HepG2 (cell line): Measurements from ENCODE around the gene EAF1. TPM values are rescaled to one million over a fixed set of nuclear protein-coding genes. Genes with fewer than 3 reads are reported as not detected.

Experiments
- ATAC-seq: fragments of 200-7000 bp; cut with Tn5 transposase; 3 replicates; pipeline ENCODE4 v1.9.1; 2020; ENCODE audit warnings: mild to moderate bottlenecking, moderate library complexity
- BruUV-seq: library from RNA; stranded (reverse); fragments of 400-500 nt; replicated peaks from 2 replicates; lab custom pipeline; 2021; lab: Mats Ljungman, UMichigan
- CTCF ChIA-PET: fragments of 300-600 bp; formaldehyde crosslinking; extraction: SDS; loops from one replicate; lab custom pipeline; 2021; ENCODE audit warnings: low total read pairs, inconsistent platforms, low intra/inter-chr PET ratio; lab: Yijun Ruan, JAX
- POLR2A ChIA-PET: fragments of 350-600 bp; sonication (Branson Sonifier 250); formaldehyde crosslinking; loops from one replicate; lab custom pipeline; 2020; ENCODE audit warnings: antibody characterized with exemption, inconsistent platforms; lab: Yijun Ruan, JAX
- DNase-seq: peaks from one replicate; pipeline ENCODE4 v3.0.0-alpha.2; 2015; ENCODE audit warnings: low spot score
- FAIRE-seq: peaks from 3 replicates; lab custom pipeline; 2011; peaks lifted over from hg19 to GRCh38; lab: Jason Lieb, UNC
- H2AFZ ChIP-seq: one replicate; pipeline ENCODE4 v1.6.1; 2011; ENCODE audit warnings: low read length, inconsistent platforms
- H3K27ac ChIP-seq: fragments of 300-600 bp; 3 replicates; pipeline ENCODE4 v1.8.0; 2011; ENCODE audit warnings: mixed run types, mild to moderate bottlenecking, mixed read lengths, low read length, inconsistent platforms; ENCODE audit not compliant: insufficient read depth; ENCODE audit errors: extremely low read length
- H3K27me3 ChIP-seq, 2 experiments: fragments of 200-600 bp in 1 of 2; 2 replicates in 1 of 2; 3 replicates in 1 of 2; pipeline versions ENCODE4 v1.6.0 to v1.8.0; 2011; ENCODE audit warnings: low read length in 2 of 2, mild to moderate bottlenecking in 2 of 2, moderate library complexity in 2 of 2, inconsistent platforms in 1 of 2; ENCODE audit not compliant: insufficient read depth in 2 of 2, control insufficient read depth in 1 of 2
- H3K36me3 ChIP-seq, 2 experiments: fragments of 200-600 bp in 1 of 2; replicated peaks in 1 of 2; 2 replicates in 1 of 2; 3 replicates in 1 of 2; pipeline versions ENCODE4 v1.5.1 to v1.8.0; 2011; ENCODE audit warnings: low read length in 2 of 2, inconsistent platforms in 1 of 2; ENCODE audit not compliant: insufficient read depth in 2 of 2, control insufficient read depth in 1 of 2
- H3K4me1 ChIP-seq: 2 replicates; pipeline ENCODE4 v1.5.1; 2012; ENCODE audit warnings: low read length, inconsistent platforms; ENCODE audit not compliant: insufficient read depth
- H3K4me2 ChIP-seq: 2 replicates; pipeline ENCODE4 v1.6.0; 2011; ENCODE audit warnings: low read depth, low read length, inconsistent platforms
- H3K4me3 ChIP-seq, 3 experiments: fragments of 200-600 bp in 1 of 3; sonication (generic), shearing (Covaris generic) in 1 of 3; replicated peaks in 1 of 3; 2 replicates each; pipeline ENCODE4 v1.5.1; 2011 to 2016; ENCODE audit warnings: low read length in 3 of 3, inconsistent platforms in 2 of 3, low read depth in 2 of 3, mild to moderate bottlenecking in 2 of 3, control low read depth in 1 of 3, mixed read lengths in 1 of 3; ENCODE audit not compliant: insufficient read depth in 1 of 3
- H3K79me2 ChIP-seq: one replicate; pipeline ENCODE4 v1.6.1; 2011; ENCODE audit warnings: low read length, inconsistent platforms; ENCODE audit not compliant: insufficient read depth
- H3K9ac ChIP-seq: 2 replicates; pipeline ENCODE4 v1.6.0; 2011; ENCODE audit warnings: mild to moderate bottlenecking, low read depth, low read length, inconsistent platforms; ENCODE audit not compliant: insufficient read depth
- H3K9me3 ChIP-seq: 2 replicates; pipeline ENCODE4 v1.5.1; 2012; ENCODE audit warnings: mild to moderate bottlenecking, low read length
- H4K20me1 ChIP-seq: 2 replicates; pipeline ENCODE4 v1.6.0; 2011; ENCODE audit warnings: inconsistent platforms, mild to moderate bottlenecking, low read length, moderate library complexity; ENCODE audit not compliant: insufficient read depth
- ADNP ChIP-seq: sonication (generic); formaldehyde crosslinking; IDR thresholded peaks from 2 replicates; pipeline ENCODE4 v1.4.0; 2020; ENCODE audit warnings: missing genetic modification reagents
- BCL6 ChIP-seq: IDR thresholded peaks from 2 replicates; pipeline ENCODE4 v1.6.1; 2016; ENCODE audit warnings: missing genetic modification reagents, missing compliant biosample characterization
- ELF3 ChIP-seq: IDR thresholded peaks from 2 replicates; pipeline ENCODE4 v1.6.1; 2016; ENCODE audit warnings: missing genetic modification reagents, missing compliant biosample characterization
- FOSL2 ChIP-seq: sonication (generic); formaldehyde crosslinking; IDR thresholded peaks from 2 replicates; pipeline ENCODE4 v1.4.0; 2020; ENCODE audit warnings: missing genetic modification reagents
- GABPA ChIP-seq, 2 experiments: IDR thresholded peaks; 2 replicates each; pipeline ENCODE4 v1.6.1; 2011 to 2016; ENCODE audit warnings: low read depth in 2 of 2, low read length in 1 of 2, missing biosample characterization in 1 of 2, missing genetic modification characterization in 1 of 2
- GATAD1 ChIP-seq: IDR thresholded peaks from 2 replicates; pipeline ENCODE4 v1.6.1; 2016; ENCODE audit warnings: missing genetic modification reagents, missing compliant biosample characterization
- HCFC1 ChIP-seq: fragments of 150-350 bp; IDR thresholded peaks from 2 replicates; pipeline ENCODE4 v1.6.1; 2014; ENCODE audit warnings: low read depth, low read length
- LCORL ChIP-seq, 2 experiments: fragments of 450-650 bp in 1 of 2; sonication (generic) in 1 of 2; formaldehyde crosslinking in 1 of 2; IDR thresholded peaks; 2 replicates each; pipeline versions ENCODE4 v1.5.0 to v1.6.1; 2017 to 2020; ENCODE audit warnings: antibody characterized with exemption in 1 of 2, missing genetic modification reagents in 1 of 2
- NAIF1 ChIP-seq: sonication (generic); formaldehyde crosslinking; IDR thresholded peaks from 2 replicates; pipeline ENCODE4 v1.5.0; 2020; ENCODE audit warnings: mild to moderate bottlenecking, missing genetic modification reagents, borderline replicate concordance
- SIN3A ChIP-seq: IDR thresholded peaks from 2 replicates; pipeline ENCODE4 v1.6.1; 2011; ENCODE audit warnings: low read depth, mild to moderate bottlenecking, control low read depth, low read length, borderline replicate concordance
- SP1 ChIP-seq, 2 experiments: fragments of 450-650 bp in 1 of 2; sonication (generic) in 1 of 2; formaldehyde crosslinking in 1 of 2; IDR thresholded peaks; 2 replicates each; pipeline versions ENCODE4 v1.4.0 to v1.6.1; 2016 to 2020; ENCODE audit warnings: missing genetic modification reagents in 1 of 2
- TSC22D2 ChIP-seq: sonication (generic); formaldehyde crosslinking; IDR thresholded peaks from 2 replicates; pipeline ENCODE4 v1.5.1; 2020; ENCODE audit warnings: missing genetic modification reagents, mild to moderate bottlenecking, borderline replicate concordance
- ZNF124 ChIP-seq: sonication (generic); formaldehyde crosslinking; IDR thresholded peaks from 2 replicates; pipeline ENCODE4 v1.4.0; 2020; ENCODE audit warnings: missing genetic modification reagents
- ZNF496 ChIP-seq: sonication (generic); formaldehyde crosslinking; IDR thresholded peaks from 2 replicates; pipeline ENCODE4 v1.8.1; 2023; ENCODE audit warnings: mild to moderate bottlenecking, moderate library complexity, missing genetic modification reagents; ENCODE audit not compliant: insufficient replicate concordance
- ZNF562 ChIP-seq: sonication (generic); formaldehyde crosslinking; IDR thresholded peaks from 2 replicates; pipeline ENCODE4 v1.8.0; 2022; ENCODE audit warnings: missing genetic modification reagents, borderline replicate concordance
- WGBS: methylation state at CpG from one replicate; pipeline ENCODE4 v1.1.6; 2017; ENCODE audit warnings: low lambda C conversion rate; 5-methylcytosine and 5-hydroxymethylcytosine counted together
- in situ Hi-C: cut with HindIII; loops from 2 replicates; pipeline ENCODE4 v1.10.0; 2017; ENCODE audit warnings: low pct_unique_long_range_greater_than_20kb; ENCODE audit not compliant: extremely low pct_ligation_motif_present
- intact Hi-C: fragments of 100-400 bp; cut with micrococcal nuclease; formaldehyde crosslinking; loops from one replicate; pipeline ENCODE4 v1.10.0; 2022; ENCODE audit not compliant: unreplicated experiment
- polyA plus RNA-seq, 8 experiments: library from polyadenylated mRNA; depleted of rRNA in 3 of 8; stranded (reverse) in 7 of 8; unstranded in 1 of 8; fragments of >200 nt; fragmentation: Illumina TruSeq in 4 of 8; extraction: Trizol in 4 of 8; gene quantifications; 2 replicates each; pipeline versions ENCODE4 v1.2.1 to v1.2.3, GENCODE V29; 2011 to 2016; ENCODE audit warnings: low read depth in 4 of 8, missing spikeins in 1 of 8, mixed read lengths in 1 of 8; ENCODE audit not compliant: insufficient read depth in 1 of 8
- total RNA-seq, 5 experiments: library from RNA; depleted of rRNA; stranded (reverse); fragments of >200 nt; fragmentation: Illumina TruSeq; extraction: Trizol; gene quantifications; 2 replicates each; pipeline ENCODE4 v1.2.3, GENCODE V29; 2016; ENCODE audit warnings: low read depth in 1 of 5
- TF ChIP-seq, protein P1 (sequence below): sonication (generic); formaldehyde crosslinking; IDR thresholded peaks from 2 replicates; pipeline ENCODE4 v1.5.1; 2020; ENCODE audit warnings: missing genetic modification reagents, mild to moderate bottlenecking, borderline replicate concordance
- TF ChIP-seq, protein P2 (sequence below): sonication (generic); formaldehyde crosslinking; conservative IDR thresholded peaks from 2 replicates; pipeline ENCODE4 v1.4.0; 2020; ENCODE audit warnings: missing genetic modification reagents
- TF ChIP-seq, protein P3 (sequence below): sonication (generic); formaldehyde crosslinking; conservative IDR thresholded peaks from 2 replicates; pipeline ENCODE4 v1.8.0; 2022; ENCODE audit warnings: low read depth, missing genetic modification reagents

The EAF1 gene
- total and polyA plus RNA-seq, 2 of the 13 experiments (the other 11 are each of a cell fraction or from before 2014, with no cell fraction given) = 8.1 to 30.0 TPM

DNA sequence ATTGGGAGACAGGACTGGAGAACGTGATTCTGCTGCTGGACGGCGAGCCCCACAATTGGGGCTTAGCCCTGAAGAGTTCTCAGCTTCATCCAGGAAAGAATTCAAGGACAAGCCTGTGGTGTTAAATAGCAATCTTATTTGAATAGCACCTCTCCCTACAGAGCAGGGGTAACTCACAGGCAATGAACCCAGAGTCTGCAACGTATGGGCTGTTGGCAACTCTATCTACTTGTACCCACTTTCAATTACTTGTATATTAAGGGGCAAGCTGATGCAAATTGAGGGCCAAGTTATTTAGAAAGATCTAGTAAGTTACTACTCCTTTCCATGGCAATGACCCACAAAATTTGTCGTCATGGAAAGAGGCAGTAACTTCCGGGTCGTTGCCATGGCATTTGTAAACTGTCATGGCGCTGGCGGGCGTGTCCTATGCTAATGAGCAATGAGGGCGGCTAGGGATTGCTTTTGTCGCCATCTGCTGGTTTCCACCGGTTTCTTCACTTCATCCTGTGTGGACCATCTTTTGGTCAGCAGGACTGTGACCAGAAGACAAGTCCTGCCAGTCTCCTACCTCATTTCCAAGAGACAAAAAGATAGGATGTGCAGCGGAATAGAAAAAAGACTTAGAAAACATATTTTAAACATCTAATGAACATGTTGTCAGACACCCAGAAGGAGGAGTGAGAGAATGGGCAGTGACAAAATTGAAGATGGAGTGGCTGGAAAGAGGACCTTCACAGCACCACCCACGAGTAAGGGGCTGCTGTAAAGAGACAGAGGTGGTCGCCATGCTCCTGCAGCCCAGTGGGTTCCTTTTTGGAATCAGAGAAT is 49.2 kb upstream of the EAF1 start:
- H3K27ac ChIP-seq = peak overlapping the region; percentile 25
- H2AFZ ChIP-seq = peak overlapping the region; percentile 95
- peak overlapping the region; percentile 12; the same call in 1 of the 2 replicates for H3K9ac ChIP-seq
- H3K36me3 ChIP-seq = no peaks in the 10 kb centered on the region
- H3K4me3 ChIP-seq = peak overlapping the region; percentile 42 to 59 (median 51); a peak in 5 of 6 replicates
- peak overlapping the region; percentile 74 for H3K4me2 ChIP-seq
- FAIRE-seq (peak; percentile 97), DNase-seq (peak; percentile 89), ATAC-seq (peak; percentile 98)
- CTCF ChIA-PET = interaction anchor here (1.8 to 2.0 kb wide), 4 partner anchors 15 to 270 kb away, joined by 5 to 16 read pairs (median 9); no protein-coding TSS in a partner anchor
- WGBS = 37% methylated on average over 9 of the region's 16 CpGs
- peaks cover 5% of the 10 kb centered on the region; the same call in 1 of the 2 replicates for H3K4me1 ChIP-seq
- no TSS peak for BruUV-seq
- H3K9me3 ChIP-seq = no peaks in the 10 kb centered on the region
- H3K79me2 ChIP-seq = no peaks in the 10 kb centered on the region
- H4K20me1 ChIP-seq = no peaks in the 10 kb centered on the region
- intact Hi-C loops = loop anchor here (1.0 to 5.0 kb wide), 3 partner anchors 51 to 270 kb away; no protein-coding TSS in a partner anchor
- no peaks in the 10 kb centered on the region for H3K27me3 ChIP-seq
- in situ Hi-C loops = loop anchor here (5.0 kb wide), 1 partner anchor 106 kb away; no protein-coding TSS in a partner anchor
- POLR2A ChIA-PET = no interaction called here
- TF ChIP-seq SP1 (IDR thresholded peaks at IDR 0.05) (no peak), SP1 (CRISPR knock-in tag; IDR thresholded peaks at IDR 0.05) (peak; percentile 98), ZNF124 (peak; percentile 48; the same call in 1 of the 2 replicates), ADNP (no peak), SIN3A (peak; percentile 93), ZNF562 (no peak), LCORL (IDR thresholded peaks at IDR 0.05) (no peak), LCORL (CRISPR knock-in tag; IDR thresholded peaks at IDR 0.05) (peak; percentile 26; the same call in 1 of the 2 replicates), ZNF496 (CRISPR knock-in tag) (no peak), HCFC1 (peak; percentile 75), GABPA (IDR thresholded peaks at IDR 0.05; ENCODE audit: low read depth, low read length) (peak; percentile 77), GABPA (CRISPR knock-in tag; IDR thresholded peaks at IDR 0.05; ENCODE audit: low read depth) (peak; percentile 99), TSC22D2 (CRISPR knock-in tag) (peak; percentile 70; the same call in 1 of the 2 replicates), ELF3 (peak; percentile 85; the same call in 1 of the 2 replicates), NAIF1 (CRISPR knock-in tag) (no peak), GATAD1 (CRISPR knock-in tag) (peak; percentile 78), BCL6 (0 out of 2 replicates have a peak, but pooled peaks have one; percentile 23), FOSL2 (CRISPR knock-in tag) (peak; percentile 57)
- TF ChIP-seq, protein P1, sequence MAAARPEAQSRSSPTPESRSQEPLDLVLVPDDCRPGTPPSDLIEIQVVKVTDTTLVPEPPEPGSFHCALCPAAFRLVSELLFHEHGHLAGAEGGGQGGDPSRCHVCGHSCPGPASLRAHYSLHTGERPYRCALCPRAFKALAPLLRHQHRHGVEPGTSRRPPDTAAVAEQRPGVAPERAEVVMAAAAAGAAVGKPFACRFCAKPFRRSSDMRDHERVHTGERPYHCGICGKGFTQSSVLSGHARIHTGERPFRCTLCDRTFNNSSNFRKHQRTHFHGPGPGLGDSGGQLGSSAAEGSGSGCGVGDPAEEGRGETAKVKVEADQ (CRISPR knock-in tag) = 0 out of 2 replicates have a peak, but pooled peaks have one; percentile 28
- TF ChIP-seq, protein P2, sequence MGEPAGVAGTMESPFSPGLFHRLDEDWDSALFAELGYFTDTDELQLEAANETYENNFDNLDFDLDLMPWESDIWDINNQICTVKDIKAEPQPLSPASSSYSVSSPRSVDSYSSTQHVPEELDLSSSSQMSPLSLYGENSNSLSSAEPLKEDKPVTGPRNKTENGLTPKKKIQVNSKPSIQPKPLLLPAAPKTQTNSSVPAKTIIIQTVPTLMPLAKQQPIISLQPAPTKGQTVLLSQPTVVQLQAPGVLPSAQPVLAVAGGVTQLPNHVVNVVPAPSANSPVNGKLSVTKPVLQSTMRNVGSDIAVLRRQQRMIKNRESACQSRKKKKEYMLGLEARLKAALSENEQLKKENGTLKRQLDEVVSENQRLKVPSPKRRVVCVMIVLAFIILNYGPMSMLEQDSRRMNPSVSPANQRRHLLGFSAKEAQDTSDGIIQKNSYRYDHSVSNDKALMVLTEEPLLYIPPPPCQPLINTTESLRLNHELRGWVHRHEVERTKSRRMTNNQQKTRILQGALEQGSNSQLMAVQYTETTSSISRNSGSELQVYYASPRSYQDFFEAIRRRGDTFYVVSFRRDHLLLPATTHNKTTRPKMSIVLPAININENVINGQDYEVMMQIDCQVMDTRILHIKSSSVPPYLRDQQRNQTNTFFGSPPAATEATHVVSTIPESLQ (CRISPR knock-in tag) = 0 out of 2 replicates have a peak, but pooled peaks have one; percentile 67
- TF ChIP-seq, protein P3, sequence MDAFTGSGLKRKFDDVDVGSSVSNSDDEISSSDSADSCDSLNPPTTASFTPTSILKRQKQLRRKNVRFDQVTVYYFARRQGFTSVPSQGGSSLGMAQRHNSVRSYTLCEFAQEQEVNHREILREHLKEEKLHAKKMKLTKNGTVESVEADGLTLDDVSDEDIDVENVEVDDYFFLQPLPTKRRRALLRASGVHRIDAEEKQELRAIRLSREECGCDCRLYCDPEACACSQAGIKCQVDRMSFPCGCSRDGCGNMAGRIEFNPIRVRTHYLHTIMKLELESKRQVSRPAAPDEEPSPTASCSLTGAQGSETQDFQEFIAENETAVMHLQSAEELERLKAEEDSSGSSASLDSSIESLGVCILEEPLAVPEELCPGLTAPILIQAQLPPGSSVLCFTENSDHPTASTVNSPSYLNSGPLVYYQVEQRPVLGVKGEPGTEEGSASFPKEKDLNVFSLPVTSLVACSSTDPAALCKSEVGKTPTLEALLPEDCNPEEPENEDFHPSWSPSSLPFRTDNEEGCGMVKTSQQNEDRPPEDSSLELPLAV (CRISPR knock-in tag) = no peak
